ENCODE data around the gene GNB4. TPM values are rescaled to one million over a fixed set of nuclear protein-coding genes. Genes with fewer than 3 reads are reported as not detected.

Gene GNB4
- total RNA-seq, 1 experiment from 2014 or later, result 6.3 TPM

DNA sequence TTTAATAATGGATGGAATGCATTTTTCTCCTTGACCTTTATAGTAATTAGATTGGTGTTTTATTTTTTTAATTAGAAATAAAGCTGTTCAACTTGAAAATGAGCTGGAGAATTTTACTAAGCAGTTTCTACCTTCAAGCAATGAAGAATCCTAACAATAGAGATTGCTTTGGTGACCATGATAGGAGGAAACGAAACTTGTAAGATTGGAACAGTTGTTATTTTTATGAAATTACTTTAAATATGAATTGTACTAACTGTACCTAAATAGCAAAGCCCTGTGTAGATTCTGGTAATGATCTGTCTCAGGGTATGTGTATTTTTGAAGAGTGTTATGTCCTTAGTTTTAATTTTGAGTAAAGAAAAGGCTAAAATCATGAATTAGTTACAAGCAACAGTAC is 59.4 kb downstream of the GNB4 start:
- Histone ChIP-seq H3K4me1 (ENCODE audit: insufficient read depth, low read length) (no peaks in the 10 kb centered on the region), H3K4me3 (ENCODE audit: low read length) (no peak overlapping the region), H3K36me3 (ENCODE audit: low read depth, low read length) (peaks cover 32% of the 10 kb centered on the region), H4K20me1 (ENCODE audit: low read length) (no peaks in the 10 kb centered on the region), H3K9me3 (ENCODE audit: low read length) (no peaks in the 10 kb centered on the region), H3K27me3 (ENCODE audit: low read length) (no peaks in the 10 kb centered on the region), H3K79me2 (ENCODE audit: low read length) (no peaks in the 10 kb centered on the region), H3F3A (ENCODE audit: low read length, unreplicated experiment) (no peaks in the 10 kb centered on the region), H3K27ac (ENCODE audit: low read length) (no peak overlapping the region), H3K4me2 (ENCODE audit: low read length) (no peak overlapping the region), H2AFZ (ENCODE audit: low read length) (no peak overlapping the region), H3K9me2 (replicated peaks; ENCODE audit: low read length) (no peaks in the 10 kb centered on the region), H3K9ac (ENCODE audit: low read length) (no peak overlapping the region)
- ChIA-PET POLR2A (ENCODE audit: unreplicated experiment) (no interaction called here), CTCF (no interaction called here)
- TF ChIP-seq, protein P1, sequence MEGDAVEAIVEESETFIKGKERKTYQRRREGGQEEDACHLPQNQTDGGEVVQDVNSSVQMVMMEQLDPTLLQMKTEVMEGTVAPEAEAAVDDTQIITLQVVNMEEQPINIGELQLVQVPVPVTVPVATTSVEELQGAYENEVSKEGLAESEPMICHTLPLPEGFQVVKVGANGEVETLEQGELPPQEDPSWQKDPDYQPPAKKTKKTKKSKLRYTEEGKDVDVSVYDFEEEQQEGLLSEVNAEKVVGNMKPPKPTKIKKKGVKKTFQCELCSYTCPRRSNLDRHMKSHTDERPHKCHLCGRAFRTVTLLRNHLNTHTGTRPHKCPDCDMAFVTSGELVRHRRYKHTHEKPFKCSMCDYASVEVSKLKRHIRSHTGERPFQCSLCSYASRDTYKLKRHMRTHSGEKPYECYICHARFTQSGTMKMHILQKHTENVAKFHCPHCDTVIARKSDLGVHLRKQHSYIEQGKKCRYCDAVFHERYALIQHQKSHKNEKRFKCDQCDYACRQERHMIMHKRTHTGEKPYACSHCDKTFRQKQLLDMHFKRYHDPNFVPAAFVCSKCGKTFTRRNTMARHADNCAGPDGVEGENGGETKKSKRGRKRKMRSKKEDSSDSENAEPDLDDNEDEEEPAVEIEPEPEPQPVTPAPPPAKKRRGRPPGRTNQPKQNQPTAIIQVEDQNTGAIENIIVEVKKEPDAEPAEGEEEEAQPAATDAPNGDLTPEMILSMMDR (conservative IDR thresholded peaks at IDR 0.05; ENCODE audit: low read depth, low read length), result no peak
- no peak for TF ChIP-seq EZH2 (IDR thresholded peaks at IDR 0.05; ENCODE audit: low read length, unreplicated experiment)
- no peak for TF ChIP-seq EZH2phosphoT487 (IDR thresholded peaks at IDR 0.05; ENCODE audit: borderline replicate concordance, low read length)
- BruUV-seq (replicated peaks), result no TSS peak
- ATAC-seq, result no peak
- intact Hi-C loops (cut with micrococcal nuclease), result no loop called here
- no peak for DNase-seq

DNA sequence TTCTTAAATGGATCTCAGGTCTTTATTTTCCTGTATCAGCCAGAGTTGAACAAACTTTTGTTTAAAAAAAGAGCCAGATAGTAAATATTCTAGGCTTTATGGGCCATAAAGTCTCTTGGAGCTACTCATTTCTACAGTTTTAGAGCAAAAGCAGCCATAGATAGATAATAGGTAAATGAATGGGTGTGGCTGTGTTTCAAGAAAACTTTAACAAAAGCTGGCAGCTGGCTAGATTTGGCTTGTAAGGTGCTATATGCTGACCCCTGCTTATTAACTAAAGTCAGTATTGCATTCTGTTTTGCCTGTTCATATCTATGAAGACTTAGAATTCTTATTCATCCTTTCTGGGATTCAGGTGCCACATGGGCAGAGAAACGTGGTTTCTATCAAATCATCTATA is 74.8 kb downstream of the GNB4 start:
- CTCF ChIA-PET, result no interaction called here

More for the DNA sequence above, 74.8 kb downstream of the GNB4 start:
- intact Hi-C loops (cut with micrococcal nuclease), result no loop called here
- Histone ChIP-seq H3K4me3 (ENCODE audit: low read length) (no peak overlapping the region), H3K79me2 (ENCODE audit: low read length) (no peaks in the 10 kb centered on the region), H3K4me1 (ENCODE audit: insufficient read depth, low read length) (no peaks in the 10 kb centered on the region), H2AFZ (ENCODE audit: low read length) (no peak overlapping the region), H3K9ac (ENCODE audit: low read length) (no peak overlapping the region), H4K20me1 (ENCODE audit: low read length) (no peaks in the 10 kb centered on the region), H3K36me3 (ENCODE audit: low read depth, low read length) (peaks cover 38% of the 10 kb centered on the region), H3K4me2 (ENCODE audit: low read length) (no peak overlapping the region), H3K9me3 (ENCODE audit: low read length) (no peaks in the 10 kb centered on the region), H3K27me3 (ENCODE audit: low read length) (no peaks in the 10 kb centered on the region), H3F3A (ENCODE audit: low read length, unreplicated experiment) (no peaks in the 10 kb centered on the region), H3K9me2 (replicated peaks; ENCODE audit: low read length) (no peaks in the 10 kb centered on the region), H3K27ac (ENCODE audit: low read length) (no peak overlapping the region)
- DNase-seq, result no peak
- no peak for ATAC-seq
- BruUV-seq (replicated peaks), result no TSS peak
- POLR2A ChIA-PET (ENCODE audit: unreplicated experiment), result no interaction called here
- no peak for TF ChIP-seq EZH2 (IDR thresholded peaks at IDR 0.05; ENCODE audit: low read length, unreplicated experiment)
- TF ChIP-seq, protein P1 (conservative IDR thresholded peaks at IDR 0.05; ENCODE audit: low read depth, low read length), result no peak
- TF ChIP-seq EZH2phosphoT487 (IDR thresholded peaks at IDR 0.05; ENCODE audit: borderline replicate concordance, low read length), result no peak
